GM19468 (cell line): ENCODE data around the gene RAB23.
A peak's percentile ranks its signal among the peaks of the same experiment; 100 is the strongest.

Experiments
- ATAC-seq: cut with Tn5 transposase; IDR thresholded peaks from one replicate; pipeline ENCODE4 v1.9.1; 2021; ENCODE audit warnings: mild to moderate bottlenecking, moderate library complexity, moderate number of reproducible peaks; ENCODE audit not compliant: unreplicated experiment; ENCODE audit errors: extremely low read depth

Gene RAB23

GRCh38 chr6:57221936-57222742 is at the start of gene RAB23:
Gene RAB23 (minus strand): TSS chr6:57222307. CDS start chr6:57210380, 11,927 bp downstream.
- ATAC-seq, result peak; percentile 85

- ATAC-seq, result no peak
Measured at GRCh38 chr6:57268294-57268640, 46.2 kb upstream of the RAB23 start.

GRCh38 chr6:57267586-57268293 is 45.6 kb upstream of the RAB23 start:
- ATAC-seq, result no peak

GRCh38 chr6:57265755-57266221 is 43.7 kb upstream of the RAB23 start:
- ATAC-seq, result no peak

- no peak for ATAC-seq
Measured at GRCh38 chr6:57263739-57264138, 41.6 kb upstream of the RAB23 start.

- no peak for ATAC-seq
Measured at GRCh38 chr6:57262901-57263694, 41.0 kb upstream of the RAB23 start.

GRCh38 chr6:57262488-57262887 is 40.4 kb upstream of the RAB23 start:
- ATAC-seq, result no peak

GRCh38 chr6:57261926-57262325 is 39.8 kb upstream of the RAB23 start:
- ATAC-seq, result no peak

GRCh38 chr6:57259064-57259463 is 37.0 kb upstream of the RAB23 start:
- ATAC-seq, result no peak

GRCh38 chr6:57257911-57258541 is 35.9 kb upstream of the RAB23 start:
- ATAC-seq, result no peak

GRCh38 chr6:57256541-57256940 is 34.4 kb upstream of the RAB23 start:
- ATAC-seq, result no peak

- ATAC-seq, result no peak
Measured at GRCh38 chr6:57255451-57256169, 33.5 kb upstream of the RAB23 start.

- ATAC-seq, result no peak
Measured at GRCh38 chr6:57254055-57254717, 32.1 kb upstream of the RAB23 start.

GRCh38 chr6:57252975-57253374 is 30.9 kb upstream of the RAB23 start:
- no peak for ATAC-seq

GRCh38 chr6:57252137-57252536 is 30.0 kb upstream of the RAB23 start:
- no peak for ATAC-seq

- ATAC-seq, result no peak
Measured at GRCh38 chr6:57250348-57250747, 28.2 kb upstream of the RAB23 start.

GRCh38 chr6:57248311-57248895 is 26.3 kb upstream of the RAB23 start:
- no peak for ATAC-seq

- no peak for ATAC-seq
Measured at GRCh38 chr6:57247603-57248002, 25.5 kb upstream of the RAB23 start.

- ATAC-seq, result no peak
Measured at GRCh38 chr6:57246307-57246706, 24.2 kb upstream of the RAB23 start.
